HEK293 (cell line): ENCODE measurements around the gene HES3.

ENCODE experiments used
- SETDB1 ChIP-seq: IDR thresholded peaks from one replicate; pipeline ENCODE4 v1.6.1; 2017; ENCODE audit warnings: mild to moderate bottlenecking, low read length, moderate library complexity, mixed read lengths; ENCODE audit not compliant: insufficient read length
- ZNF37A ChIP-seq: fragments of 450-650 bp; IDR thresholded peaks from 2 replicates; pipeline ENCODE4 v1.5.1; 2018; ENCODE audit warnings: missing biosample characterization, missing genetic modification characterization

DNA sequence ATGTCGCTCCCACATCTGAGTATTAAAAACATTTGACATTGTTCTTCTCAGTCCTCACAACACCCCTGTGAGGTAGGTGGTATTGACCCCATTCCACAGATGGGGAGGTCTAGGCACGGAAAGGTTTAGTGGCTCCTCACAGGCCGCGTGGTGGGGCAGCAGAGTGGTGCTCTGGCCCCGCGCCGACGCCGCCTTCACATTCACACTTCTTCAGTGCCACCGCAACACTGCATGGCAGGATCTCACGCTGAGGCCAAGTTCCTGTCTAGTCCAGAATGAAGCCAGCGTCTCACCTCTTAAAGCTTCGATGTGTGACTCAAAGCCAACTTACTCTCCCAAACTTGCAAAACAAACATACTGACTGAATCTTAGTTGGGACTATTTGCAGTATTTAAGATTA is 20.4 kb upstream of the HES3 start:
- TF ChIP-seq SETDB1, result no peak
- no peak for TF ChIP-seq ZNF37A (tag by site-specific recombination)
